Activated CD4-positive, alpha-beta T cell treated with anti-CD3 and anti-CD28 coated beads, Interleukin-2, amount 10 ng/mL, durations not matched to agents 24 days and 14 days (primary cell): ENCODE results near the gene ANK3. TPM values are rescaled to one million over a fixed set of nuclear protein-coding genes. Genes with fewer than 3 reads are reported as not detected.

Experiments
- DNase-seq: peaks from one replicate; pipeline ENCODE4 v3.0.0; 2022
- H3K27ac Mint-ChIP-seq: one replicate; pipeline ENCODE4 v1.8.0; 2022; ENCODE audit warnings: mild to moderate bottlenecking, mixed read lengths
- H3K27me3 Mint-ChIP-seq: one replicate; pipeline ENCODE4 v1.8.0; 2022; ENCODE audit warnings: mixed read lengths
- H3K36me3 Mint-ChIP-seq: one replicate; pipeline ENCODE4 v1.8.0; 2022; ENCODE audit warnings: low read depth, mild to moderate bottlenecking, mixed read lengths
- H3K4me1 Mint-ChIP-seq: one replicate; pipeline ENCODE4 v1.8.0; 2021; ENCODE audit warnings: mixed read lengths
- H3K4me3 Mint-ChIP-seq: one replicate; pipeline ENCODE4 v1.8.0; 2022; ENCODE audit warnings: mild to moderate bottlenecking, moderate library complexity, mixed read lengths
- H3K9me3 Mint-ChIP-seq: one replicate; pipeline ENCODE4 v1.8.0; 2021; ENCODE audit warnings: mixed read lengths
- intact Hi-C: fragments of 100-400 bp; cut with micrococcal nuclease; formaldehyde crosslinking; loops from one replicate; pipeline ENCODE4 v1.15.1; 2023
- total RNA-seq: library from RNA; stranded (reverse); gene quantifications from 2 replicates; pipeline ENCODE4 v1.2.3, GENCODE V29; 2022

The ANK3 gene
- total RNA-seq, 1 donor from 2014 or later = 23.5 TPM

DNA sequence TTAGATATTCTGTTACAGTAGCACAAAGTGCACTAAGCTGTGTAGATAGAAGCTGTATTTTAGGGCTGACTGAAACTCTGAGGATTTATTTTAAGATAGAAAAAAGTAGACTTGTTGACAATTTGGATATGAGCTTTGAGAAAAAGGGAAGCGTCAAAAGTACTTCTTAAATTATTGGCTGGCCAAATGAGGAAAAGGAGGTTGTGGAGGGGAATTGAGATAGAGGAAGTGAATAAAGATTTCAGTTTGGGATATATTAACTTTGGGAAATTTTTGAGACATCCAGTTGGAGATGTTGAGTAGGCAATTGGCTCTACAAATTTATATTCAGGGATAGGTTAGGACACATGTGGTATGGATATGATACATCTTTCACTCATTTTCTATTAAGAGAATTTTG is 409.3 kb downstream of the ANK3 start:
- H3K27me3 Mint-ChIP-seq = peaks cover 4% of the 10 kb centered on the region
- intact Hi-C loops = no loop called here
- H3K36me3 Mint-ChIP-seq = no peaks in the 10 kb centered on the region
- no peak overlapping the region for H3K27ac Mint-ChIP-seq
- H3K4me1 Mint-ChIP-seq = no peaks in the 10 kb centered on the region
- DNase-seq = no peak
- H3K4me3 Mint-ChIP-seq = no peak overlapping the region
- H3K9me3 Mint-ChIP-seq = peaks cover 16% of the 10 kb centered on the region

GRCh38 chr10:59977486-59977885 is 412.2 kb downstream of the ANK3 start:
- H3K4me1 Mint-ChIP-seq = no peaks in the 10 kb centered on the region
- intact Hi-C loops = no loop called here
- H3K27me3 Mint-ChIP-seq = peaks cover 4% of the 10 kb centered on the region
- no peaks in the 10 kb centered on the region for H3K36me3 Mint-ChIP-seq
- DNase-seq = no peak
- H3K27ac Mint-ChIP-seq = no peak overlapping the region
- H3K9me3 Mint-ChIP-seq = peaks cover 16% of the 10 kb centered on the region
- no peak overlapping the region for H3K4me3 Mint-ChIP-seq

DNA sequence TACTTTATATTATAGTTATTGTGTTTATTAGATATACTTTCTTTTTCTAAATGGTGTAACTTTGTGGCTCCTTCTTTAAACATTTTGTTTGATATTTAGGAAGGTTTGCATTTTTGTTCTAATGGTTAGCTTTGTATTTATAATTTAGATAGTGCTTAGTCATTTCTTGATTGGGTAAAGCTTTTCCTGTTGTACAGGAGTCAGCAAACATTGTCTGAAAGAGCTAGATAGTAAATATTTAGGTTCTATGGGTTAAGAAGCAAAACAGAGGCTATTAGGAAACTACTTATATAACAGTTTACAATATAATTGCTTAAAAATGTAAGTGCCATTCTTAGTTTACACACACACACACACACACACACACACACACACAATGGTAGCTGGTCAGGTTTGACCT is 412.8 kb downstream of the ANK3 start:
- DNase-seq = no peak
- no peaks in the 10 kb centered on the region for H3K36me3 Mint-ChIP-seq
- peaks cover 4% of the 10 kb centered on the region for H3K27me3 Mint-ChIP-seq
- H3K4me1 Mint-ChIP-seq = no peaks in the 10 kb centered on the region
- peaks cover 16% of the 10 kb centered on the region for H3K9me3 Mint-ChIP-seq
- intact Hi-C loops = no loop called here
- H3K27ac Mint-ChIP-seq = no peak overlapping the region
- no peak overlapping the region for H3K4me3 Mint-ChIP-seq
